Measurements from ENCODE around the gene ATG101.
A peak's percentile ranks its signal among the peaks of the same experiment; 100 is the strongest.

ATG101 gene

DNA sequence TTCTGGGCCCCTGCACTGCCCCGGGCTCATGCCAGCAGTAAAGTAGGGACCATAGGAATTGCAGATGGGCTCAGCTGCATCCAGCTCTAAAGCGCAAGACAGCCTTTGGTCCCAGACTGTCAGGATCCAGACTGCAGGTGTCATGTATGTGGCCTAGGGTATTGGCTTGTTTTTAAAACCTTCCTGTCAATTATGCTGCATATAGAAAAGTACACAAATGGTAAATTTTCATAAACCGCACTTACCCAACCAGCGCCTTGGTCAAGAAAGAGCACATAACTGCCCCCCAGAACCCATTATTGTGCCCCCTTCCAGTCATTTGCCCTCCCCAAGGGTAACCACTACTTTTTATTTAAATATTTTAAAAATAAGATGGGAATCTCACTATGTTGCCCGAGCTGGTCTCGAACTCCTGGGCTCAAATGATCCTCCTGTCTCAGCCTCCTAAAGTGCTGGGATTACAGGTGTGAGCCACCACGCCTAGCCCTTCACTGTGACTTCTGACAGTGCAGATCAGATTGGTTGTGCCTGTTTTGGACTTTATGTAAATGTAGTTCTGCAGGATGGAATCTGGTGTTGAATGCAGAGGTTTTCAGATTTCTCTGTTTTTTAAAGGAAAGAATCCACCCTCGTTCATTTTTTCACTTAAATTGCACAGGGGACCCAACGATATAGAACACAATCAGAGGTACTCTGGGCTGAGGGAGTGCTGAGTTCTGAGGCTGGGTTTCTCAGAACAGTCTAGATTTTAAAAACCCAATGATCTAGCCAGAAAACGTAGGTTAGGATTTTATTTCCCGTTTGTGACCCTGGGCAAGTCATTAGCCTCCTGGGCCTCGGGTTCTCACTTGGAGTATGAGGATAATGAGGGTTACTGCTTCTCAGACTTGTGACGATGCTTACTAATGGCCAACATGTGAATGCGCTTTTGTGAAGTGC lies 11.9 kb upstream of the ATG101 start:
- TF ChIP-seq, protein P1, sequence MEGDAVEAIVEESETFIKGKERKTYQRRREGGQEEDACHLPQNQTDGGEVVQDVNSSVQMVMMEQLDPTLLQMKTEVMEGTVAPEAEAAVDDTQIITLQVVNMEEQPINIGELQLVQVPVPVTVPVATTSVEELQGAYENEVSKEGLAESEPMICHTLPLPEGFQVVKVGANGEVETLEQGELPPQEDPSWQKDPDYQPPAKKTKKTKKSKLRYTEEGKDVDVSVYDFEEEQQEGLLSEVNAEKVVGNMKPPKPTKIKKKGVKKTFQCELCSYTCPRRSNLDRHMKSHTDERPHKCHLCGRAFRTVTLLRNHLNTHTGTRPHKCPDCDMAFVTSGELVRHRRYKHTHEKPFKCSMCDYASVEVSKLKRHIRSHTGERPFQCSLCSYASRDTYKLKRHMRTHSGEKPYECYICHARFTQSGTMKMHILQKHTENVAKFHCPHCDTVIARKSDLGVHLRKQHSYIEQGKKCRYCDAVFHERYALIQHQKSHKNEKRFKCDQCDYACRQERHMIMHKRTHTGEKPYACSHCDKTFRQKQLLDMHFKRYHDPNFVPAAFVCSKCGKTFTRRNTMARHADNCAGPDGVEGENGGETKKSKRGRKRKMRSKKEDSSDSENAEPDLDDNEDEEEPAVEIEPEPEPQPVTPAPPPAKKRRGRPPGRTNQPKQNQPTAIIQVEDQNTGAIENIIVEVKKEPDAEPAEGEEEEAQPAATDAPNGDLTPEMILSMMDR (IDR thresholded peaks at IDR 0.05; ENCODE audit: low read depth, low read length), result no peak
- DNase-seq (ENCODE audit: low read depth in 2 of 2), result peak in 1 of 2 donors; percentile 53
- H3K4me3 ChIP-seq (replicated peaks in 1 of 2; ENCODE audit: low read depth in 2 of 2, low read length in 2 of 2), result no peak overlapping the region

DNA sequence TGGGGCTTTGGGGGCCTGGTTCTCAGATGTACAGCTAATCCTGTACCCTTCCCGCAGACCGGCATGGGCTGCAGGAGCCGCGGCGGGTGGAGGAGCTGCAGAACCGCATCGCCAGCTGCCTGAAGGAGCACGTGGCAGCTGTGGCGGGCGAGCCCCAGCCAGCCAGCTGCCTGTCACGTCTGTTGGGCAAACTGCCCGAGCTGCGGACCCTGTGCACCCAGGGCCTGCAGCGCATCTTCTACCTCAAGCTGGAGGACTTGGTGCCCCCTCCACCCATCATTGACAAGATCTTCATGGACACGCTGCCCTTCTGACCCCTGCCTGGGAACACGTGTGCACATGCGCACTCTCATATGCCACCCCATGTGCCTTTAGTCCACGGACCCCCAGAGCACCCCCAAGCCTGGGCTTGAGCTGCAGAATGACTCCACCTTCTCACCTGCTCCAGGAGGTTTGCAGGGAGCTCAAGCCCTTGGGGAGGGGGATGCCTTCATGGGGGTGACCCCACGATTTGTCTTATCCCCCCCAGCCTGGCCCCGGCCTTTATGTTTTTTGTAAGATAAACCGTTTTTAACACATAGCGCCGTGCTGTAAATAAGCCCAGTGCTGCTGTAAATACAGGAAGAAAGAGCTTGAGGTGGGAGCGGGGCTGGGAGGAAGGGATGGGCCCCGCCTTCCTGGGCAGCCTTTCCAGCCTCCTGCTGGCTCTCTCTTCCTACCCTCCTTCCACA lies 11.0 kb upstream of the ATG101 start:
- H3K4me3 ChIP-seq (replicated peaks in 1 of 2; ENCODE audit: low read depth in 2 of 2, low read length in 2 of 2), result no peak overlapping the region
- DNase-seq (ENCODE audit: low read depth in 2 of 2), result peak in 1 of 2 donors; percentile 70
- TF ChIP-seq, protein P1 (IDR thresholded peaks at IDR 0.05; ENCODE audit: low read depth, low read length), result no peak

DNA sequence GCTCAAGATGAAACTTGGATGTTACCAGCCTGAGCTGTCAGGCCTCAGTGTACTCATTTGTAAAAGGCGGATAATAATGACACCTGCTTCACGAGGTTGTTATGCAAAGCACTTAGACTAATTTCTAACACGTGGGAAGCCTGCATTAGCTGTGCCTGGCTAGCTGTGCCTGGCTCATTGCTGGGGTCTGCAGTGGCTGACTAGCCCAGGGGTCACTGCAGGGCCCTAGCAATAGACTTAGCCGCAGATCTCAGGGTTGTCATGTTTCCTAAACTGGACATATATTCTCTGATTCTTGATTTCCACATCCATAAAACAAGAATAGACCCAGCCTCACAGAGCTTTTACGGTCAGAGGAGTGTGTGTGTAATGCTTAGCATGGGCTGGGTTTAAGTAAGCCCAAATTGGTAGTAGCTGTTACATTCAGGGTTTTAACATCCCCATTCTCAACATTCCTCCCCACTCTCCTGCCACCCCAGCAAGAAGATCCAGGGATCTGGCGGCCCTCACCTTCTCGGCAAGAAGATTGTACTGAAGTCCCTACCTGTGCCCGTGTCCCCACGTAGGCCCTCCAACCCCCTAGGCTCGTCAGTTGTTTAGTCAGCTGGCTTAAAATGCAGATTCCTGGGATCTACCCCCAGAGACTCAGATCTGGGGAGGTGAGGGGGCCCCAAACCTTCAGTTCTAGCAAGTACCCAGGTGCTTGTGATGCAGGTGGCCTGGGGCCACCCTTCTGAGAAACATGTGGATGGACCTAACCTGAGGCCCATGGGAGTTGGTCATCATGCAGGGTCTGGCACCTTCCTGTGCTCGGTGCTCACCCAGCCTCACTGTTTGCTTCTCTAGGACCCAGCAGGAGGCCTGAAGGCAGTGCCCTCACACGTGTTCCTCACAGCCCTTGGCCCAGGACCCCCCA lies 9.9 kb upstream of the ATG101 start:
- TF ChIP-seq, protein P1 (IDR thresholded peaks at IDR 0.05; ENCODE audit: low read depth, low read length), result no peak
- DNase-seq (ENCODE audit: low read depth in 2 of 2), result peak in 1 of 2 donors; percentile 84
- no peak overlapping the region for H3K4me3 ChIP-seq (replicated peaks in 1 of 2; ENCODE audit: low read depth in 2 of 2, low read length in 2 of 2)

DNA sequence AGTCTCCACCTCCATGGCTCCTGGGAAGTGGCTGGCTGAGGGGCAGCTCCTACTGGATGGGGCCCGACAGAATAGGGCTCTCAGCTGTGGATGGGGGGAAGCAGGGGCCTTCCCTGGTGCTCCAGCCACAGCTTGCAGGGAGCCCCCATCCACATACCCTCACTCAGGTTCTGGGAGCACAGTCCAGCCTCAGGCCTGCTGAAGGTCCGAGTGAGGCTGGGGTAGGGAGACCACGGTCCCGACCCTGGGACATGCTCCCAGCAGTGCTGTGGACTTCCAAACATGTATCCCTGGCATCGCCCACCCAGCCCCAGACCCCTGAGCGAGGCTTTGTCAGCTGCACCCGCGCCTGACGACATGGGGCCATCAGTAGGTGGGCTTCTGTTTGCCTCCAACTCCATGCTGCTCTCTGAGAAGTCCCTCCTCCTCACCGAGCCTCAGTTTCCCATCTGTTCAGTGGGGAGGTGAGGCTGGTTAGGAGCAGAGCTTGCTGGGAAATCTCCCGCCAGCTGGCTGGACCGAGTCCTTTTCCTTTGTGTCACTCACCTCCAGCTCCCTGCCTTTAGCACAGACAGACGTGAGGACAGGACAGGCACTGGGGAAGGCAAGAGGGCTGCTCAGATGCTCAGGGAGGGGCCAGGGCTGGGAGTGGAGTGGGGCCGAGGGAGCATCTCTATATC lies 9.1 kb upstream of the ATG101 start:
- peak in 1 of 2 donors; percentile 60 for DNase-seq (ENCODE audit: low read depth in 2 of 2)
- no peak overlapping the region for H3K4me3 ChIP-seq (replicated peaks in 1 of 2; ENCODE audit: low read depth in 2 of 2, low read length in 2 of 2)
- TF ChIP-seq, protein P1 (IDR thresholded peaks at IDR 0.05; ENCODE audit: low read depth, low read length), result no peak

- no peak for DNase-seq (ENCODE audit: low read depth in 2 of 2)
- no peak overlapping the region for H3K4me3 ChIP-seq (replicated peaks in 1 of 2; ENCODE audit: low read depth in 2 of 2, low read length in 2 of 2)
- TF ChIP-seq, protein P1 (IDR thresholded peaks at IDR 0.05; ENCODE audit: low read depth, low read length), result no peak
Observed at GRCh38 chr12:52061470-52062166, 8.2 kb upstream of the ATG101 start.

Measured in cardiac fibroblast (primary cell).